HEK293 (cell line): ENCODE results near the gene NOVA2.

Source experiments
- CTCF ChIA-PET: fragments of 350-600 bp; formaldehyde crosslinking; extraction: SDS; loops from one replicate; lab custom pipeline; 2021; ENCODE audit warnings: antibody characterized with exemption; lab: Yijun Ruan, JAX
- POLR2A ChIA-PET: fragments of 300-600 bp; formaldehyde crosslinking; extraction: SDS; loops from one replicate; lab custom pipeline; 2020; ENCODE audit warnings: antibody characterized with exemption, inconsistent platforms; lab: Yijun Ruan, JAX
- H3K27ac ChIP-seq: fragments of 200-500 bp; sonication (Bioruptor generic); 2 replicates; pipeline ENCODE4 v1.5.1; 2014; ENCODE audit warnings: low read depth, low read length, control low read depth, inconsistent platforms; ENCODE audit errors: extremely low read depth
- H3K36me3 ChIP-seq, 2 experiments: fragments of 200-500 bp in 1 of 2; sonication (Bioruptor generic) in 1 of 2; 1 replicate in 1 of 2; 2 replicates in 1 of 2; pipeline ENCODE4 v1.5.1; 2014 to 2017; ENCODE audit warnings: inconsistent platforms in 2 of 2, low read length in 2 of 2; ENCODE audit not compliant: control insufficient read depth in 2 of 2, insufficient read depth in 1 of 2
- H3K4me1 ChIP-seq: fragments of 200-500 bp; sonication (Bioruptor generic); 2 replicates; pipeline ENCODE4 v1.5.1; 2014; ENCODE audit warnings: mild to moderate bottlenecking, low read length, inconsistent platforms; ENCODE audit not compliant: control insufficient read depth, insufficient read depth
- H3K4me3 ChIP-seq: 2 replicates; pipeline ENCODE4 v1.5.1; 2011; ENCODE audit warnings: low read depth, mild to moderate bottlenecking, control low read depth, low read length, moderate library complexity
- H3K9me3 ChIP-seq: fragments of 200-500 bp; sonication (Bioruptor generic); 2 replicates; pipeline ENCODE4 v1.5.1; 2014; ENCODE audit warnings: low read depth, low read length, inconsistent platforms; ENCODE audit not compliant: control insufficient read depth, insufficient read depth
- BCL11A ChIP-seq: fragments of 450-650 bp; formaldehyde crosslinking; IDR thresholded peaks from 2 replicates; pipeline ENCODE4 v1.5.1; 2016; ENCODE audit warnings: low read depth, missing biosample characterization, missing genetic modification characterization
- KLF1 ChIP-seq: fragments of 450-650 bp; formaldehyde crosslinking; IDR thresholded peaks from 2 replicates; pipeline ENCODE4 v1.5.1; 2016; ENCODE audit warnings: missing biosample characterization, missing genetic modification characterization
- KLF8 ChIP-seq: fragments of 450-650 bp; formaldehyde crosslinking; IDR thresholded peaks from 2 replicates; pipeline ENCODE4 v1.5.1; 2016; ENCODE audit warnings: missing biosample characterization, missing genetic modification characterization
- SP2 ChIP-seq: fragments of 450-650 bp; formaldehyde crosslinking; IDR thresholded peaks from 2 replicates; pipeline ENCODE4 v1.5.1; 2016; ENCODE audit warnings: missing biosample characterization, missing genetic modification characterization
- YY1 ChIP-seq: fragments of 450-650 bp; formaldehyde crosslinking; IDR thresholded peaks from 2 replicates; pipeline ENCODE4 v1.5.1; 2018; ENCODE audit warnings: missing biosample characterization, missing genetic modification characterization
- ZNF394 ChIP-seq: fragments of 450-650 bp; formaldehyde crosslinking; IDR thresholded peaks from 2 replicates; pipeline ENCODE4 v1.5.1; 2016; ENCODE audit warnings: missing biosample characterization, missing genetic modification characterization, mild to moderate bottlenecking, moderate library complexity, borderline replicate concordance
- ZNF623 ChIP-seq: fragments of 450-650 bp; formaldehyde crosslinking; IDR thresholded peaks from 2 replicates; pipeline ENCODE4 v1.5.1; 2016; ENCODE audit warnings: missing biosample characterization, missing genetic modification characterization
- ZNF76 ChIP-seq: fragments of 450-650 bp; formaldehyde crosslinking; IDR thresholded peaks from 2 replicates; pipeline ENCODE4; 2016; ENCODE audit warnings: low read depth, missing biosample characterization, missing genetic modification characterization, borderline replicate concordance
- ZXDB ChIP-seq: fragments of 450-650 bp; formaldehyde crosslinking; IDR thresholded peaks from 2 replicates; pipeline ENCODE4 v1.5.1; 2016; ENCODE audit warnings: missing biosample characterization, missing genetic modification characterization
- TF ChIP-seq, protein P1 (sequence below): fragments of 450-650 bp; formaldehyde crosslinking; conservative IDR thresholded peaks from 2 replicates; pipeline ENCODE4 v1.5.1; 2016; ENCODE audit warnings: low read depth, missing biosample characterization, missing genetic modification characterization
- TF ChIP-seq, protein P2 (sequence below): fragments of 450-650 bp; formaldehyde crosslinking; IDR thresholded peaks from 2 replicates; pipeline ENCODE4 v1.5.1; 2016; ENCODE audit warnings: missing biosample characterization, missing genetic modification characterization
- TF ChIP-seq, protein P3 (sequence below): fragments of 450-650 bp; formaldehyde crosslinking; IDR thresholded peaks from 2 replicates; pipeline ENCODE4 v1.5.1; 2017; ENCODE audit warnings: missing biosample characterization, missing genetic modification characterization
- TF ChIP-seq, protein P4 (sequence below): fragments of 450-650 bp; formaldehyde crosslinking; IDR thresholded peaks from 2 replicates; pipeline ENCODE4 v1.5.1; 2016; ENCODE audit warnings: missing biosample characterization, missing genetic modification characterization

Gene NOVA2

DNA sequence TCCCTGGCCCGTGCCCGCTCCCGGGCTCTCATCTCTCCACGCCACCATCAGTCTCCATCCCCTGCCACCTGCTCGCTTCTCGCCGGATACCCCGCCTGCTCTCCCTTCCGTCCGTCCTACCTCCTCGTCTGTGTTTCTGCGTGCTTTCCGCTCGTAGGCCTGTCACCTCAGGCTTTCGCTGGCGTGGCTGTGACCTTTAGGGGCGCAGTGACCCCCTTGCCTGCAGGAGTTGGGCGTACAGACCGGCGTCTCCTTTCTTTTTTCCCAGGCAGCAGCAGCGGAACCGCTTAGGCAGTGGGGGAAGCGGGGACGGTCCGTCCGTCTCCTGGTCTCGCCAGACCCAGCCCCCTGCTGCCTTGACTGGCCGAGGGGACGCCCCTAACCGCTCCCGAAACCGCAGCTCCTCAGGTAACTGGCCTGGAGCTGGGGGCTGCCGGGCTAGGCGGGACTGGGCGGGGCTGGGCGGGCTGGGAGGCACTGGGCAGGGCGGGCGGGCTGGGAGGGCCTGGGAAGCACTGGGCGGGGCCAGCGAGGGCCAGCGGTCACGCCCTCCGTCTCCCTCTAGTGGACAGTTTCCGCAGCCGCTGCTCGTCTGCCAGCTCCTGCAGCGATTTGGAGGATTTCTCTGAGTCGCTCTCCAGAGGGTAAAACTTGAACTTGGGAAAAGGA, 42.9 kb upstream of the NOVA2 start (continued):
- TF ChIP-seq, protein P1, sequence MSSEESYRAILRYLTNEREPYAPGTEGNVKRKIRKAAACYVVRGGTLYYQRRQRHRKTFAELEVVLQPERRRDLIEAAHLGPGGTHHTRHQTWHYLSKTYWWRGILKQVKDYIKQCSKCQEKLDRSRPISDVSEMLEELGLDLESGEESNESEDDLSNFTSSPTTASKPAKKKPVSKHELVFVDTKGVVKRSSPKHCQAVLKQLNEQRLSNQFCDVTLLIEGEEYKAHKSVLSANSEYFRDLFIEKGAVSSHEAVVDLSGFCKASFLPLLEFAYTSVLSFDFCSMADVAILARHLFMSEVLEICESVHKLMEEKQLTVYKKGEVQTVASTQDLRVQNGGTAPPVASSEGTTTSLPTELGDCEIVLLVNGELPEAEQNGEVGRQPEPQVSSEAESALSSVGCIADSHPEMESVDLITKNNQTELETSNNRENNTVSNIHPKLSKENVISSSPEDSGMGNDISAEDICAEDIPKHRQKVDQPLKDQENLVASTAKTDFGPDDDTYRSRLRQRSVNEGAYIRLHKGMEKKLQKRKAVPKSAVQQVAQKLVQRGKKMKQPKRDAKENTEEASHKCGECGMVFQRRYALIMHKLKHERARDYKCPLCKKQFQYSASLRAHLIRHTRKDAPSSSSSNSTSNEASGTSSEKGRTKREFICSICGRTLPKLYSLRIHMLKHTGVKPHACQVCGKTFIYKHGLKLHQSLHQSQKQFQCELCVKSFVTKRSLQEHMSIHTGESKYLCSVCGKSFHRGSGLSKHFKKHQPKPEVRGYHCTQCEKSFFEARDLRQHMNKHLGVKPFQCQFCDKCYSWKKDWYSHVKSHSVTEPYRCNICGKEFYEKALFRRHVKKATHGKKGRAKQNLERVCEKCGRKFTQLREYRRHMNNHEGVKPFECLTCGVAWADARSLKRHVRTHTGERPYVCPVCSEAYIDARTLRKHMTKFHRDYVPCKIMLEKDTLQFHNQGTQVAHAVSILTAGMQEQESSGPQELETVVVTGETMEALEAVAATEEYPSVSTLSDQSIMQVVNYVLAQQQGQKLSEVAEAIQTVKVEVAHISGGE (tag by site-specific recombination), result no peak
- no peak for TF ChIP-seq YY1 (tag by site-specific recombination)

DNA sequence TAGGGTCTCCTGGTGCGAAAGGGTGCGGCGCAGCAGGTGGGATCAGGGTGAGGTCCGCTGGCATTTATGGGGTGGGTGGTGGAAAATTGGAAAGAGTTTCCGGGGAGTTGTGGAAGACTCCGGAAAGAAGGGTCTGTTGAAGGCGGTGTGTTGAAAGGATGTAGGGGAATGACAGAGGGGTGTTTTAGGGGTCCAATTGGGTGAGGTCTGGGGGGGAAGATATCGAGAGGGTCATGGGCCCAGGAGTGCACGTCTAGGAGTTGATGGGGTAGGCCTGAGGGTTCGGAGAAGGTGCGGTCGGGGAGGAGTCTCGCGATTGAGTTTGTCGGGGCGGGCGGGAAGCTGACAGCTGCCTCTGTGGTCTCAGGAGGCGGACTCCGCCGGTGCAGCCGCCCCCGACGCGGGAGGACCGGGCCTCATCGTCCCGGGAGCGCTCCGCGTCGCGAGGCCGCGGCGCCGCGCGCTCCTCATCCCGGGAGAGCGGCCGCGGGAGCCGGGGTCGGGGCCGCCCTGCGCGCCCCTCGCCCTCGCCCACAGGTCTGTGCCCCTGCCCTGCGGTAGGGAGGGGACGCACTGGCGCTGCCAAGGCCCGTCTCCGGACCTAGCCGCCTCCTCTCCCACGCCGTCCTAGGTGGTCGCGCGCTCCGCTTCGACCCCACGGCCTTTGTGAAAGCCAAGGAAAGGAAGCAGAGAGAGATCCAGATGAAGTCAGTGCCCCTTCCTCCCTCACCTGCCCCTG, 42.2 kb upstream of the NOVA2 start:
- no peak overlapping the region for H3K27ac ChIP-seq
- H3K36me3 ChIP-seq, result no peaks in the 10 kb centered on the region; a peak in 1 of 3 replicates
- no peaks in the 10 kb centered on the region for H3K9me3 ChIP-seq
- ChIA-PET POLR2A (interaction anchor here (0.5 to 1.6 kb wide), 6 partner anchors 17 to 256 kb away, joined by 3 to 7 read pairs (median 6); partner anchors contain the start of genes CCDC61 and MYPOP), CTCF (interaction anchor here (0.9 to 21.8 kb wide), 4 partner anchors 12 to 64 kb away, joined by 4 to 625 read pairs (median 34); no protein-coding TSS in a partner anchor)
- H3K4me1 ChIP-seq, result no peaks in the 10 kb centered on the region; the same call in 1 of the 2 replicates
- peak; percentile 29; the same call in 1 of the 2 replicates for TF ChIP-seq KLF1 (tag by site-specific recombination)
- TF ChIP-seq ZNF76, result no peak
- TF ChIP-seq, all 188 proteins: peak for 1
- H3K4me3 ChIP-seq, result no peak overlapping the region

DNA sequence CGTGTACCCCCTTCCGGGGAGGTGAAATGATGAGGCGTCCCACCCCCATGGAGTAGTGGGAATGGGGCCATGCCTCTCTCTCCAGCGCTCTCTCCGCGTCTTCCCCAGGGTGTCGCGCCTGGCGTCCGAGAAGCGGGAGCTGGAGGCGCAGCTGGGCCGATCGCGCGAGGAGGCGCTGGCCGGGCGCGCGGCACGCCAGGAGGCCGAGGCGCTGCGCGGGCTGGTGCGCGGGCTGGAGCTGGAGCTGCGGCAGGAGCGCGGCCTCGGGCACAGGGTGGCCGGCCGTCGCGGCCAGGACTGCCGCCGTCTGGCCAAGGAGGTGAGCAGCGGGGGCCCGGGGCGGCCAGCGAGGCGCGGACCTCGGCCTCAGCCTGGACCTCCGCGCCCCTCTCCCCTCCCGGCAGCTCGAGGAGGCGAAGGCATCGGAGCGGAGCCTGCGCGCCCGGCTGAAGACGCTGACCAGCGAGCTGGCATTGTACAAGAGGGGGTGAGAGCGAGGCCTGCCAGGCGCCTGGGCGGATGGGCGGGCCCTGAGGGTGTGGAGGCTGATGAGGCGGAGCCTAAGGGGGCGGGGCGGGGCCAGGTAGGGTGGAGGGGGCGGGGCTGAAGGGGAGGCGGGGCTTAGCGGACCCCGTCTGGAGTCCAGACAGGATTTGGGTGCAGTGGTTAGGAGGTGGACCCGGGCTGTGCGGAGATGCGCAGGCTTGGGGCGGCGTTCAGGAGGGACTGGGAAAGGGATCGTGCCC, 41.4 kb upstream of the NOVA2 start:
- TF ChIP-seq BCL11A (tag by site-specific recombination) (no peak), KLF8 (tag by site-specific recombination) (peak; percentile 50; the same call in 1 of the 2 replicates), ZNF394 (no peak), SP2 (tag by site-specific recombination) (0 out of 2 replicates have a peak, but pooled peaks have one; percentile 11)
- TF ChIP-seq, protein P2, sequence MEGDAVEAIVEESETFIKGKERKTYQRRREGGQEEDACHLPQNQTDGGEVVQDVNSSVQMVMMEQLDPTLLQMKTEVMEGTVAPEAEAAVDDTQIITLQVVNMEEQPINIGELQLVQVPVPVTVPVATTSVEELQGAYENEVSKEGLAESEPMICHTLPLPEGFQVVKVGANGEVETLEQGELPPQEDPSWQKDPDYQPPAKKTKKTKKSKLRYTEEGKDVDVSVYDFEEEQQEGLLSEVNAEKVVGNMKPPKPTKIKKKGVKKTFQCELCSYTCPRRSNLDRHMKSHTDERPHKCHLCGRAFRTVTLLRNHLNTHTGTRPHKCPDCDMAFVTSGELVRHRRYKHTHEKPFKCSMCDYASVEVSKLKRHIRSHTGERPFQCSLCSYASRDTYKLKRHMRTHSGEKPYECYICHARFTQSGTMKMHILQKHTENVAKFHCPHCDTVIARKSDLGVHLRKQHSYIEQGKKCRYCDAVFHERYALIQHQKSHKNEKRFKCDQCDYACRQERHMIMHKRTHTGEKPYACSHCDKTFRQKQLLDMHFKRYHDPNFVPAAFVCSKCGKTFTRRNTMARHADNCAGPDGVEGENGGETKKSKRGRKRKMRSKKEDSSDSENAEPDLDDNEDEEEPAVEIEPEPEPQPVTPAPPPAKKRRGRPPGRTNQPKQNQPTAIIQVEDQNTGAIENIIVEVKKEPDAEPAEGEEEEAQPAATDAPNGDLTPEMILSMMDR (tag by site-specific recombination), result no peak
- ChIA-PET CTCF (no interaction called here), POLR2A (interaction anchor here (1.2 kb wide), 1 partner anchor 16 kb away, joined by 3 read pairs; no protein-coding TSS in a partner anchor)
- H3K4me1 ChIP-seq, result no peaks in the 10 kb centered on the region; the same call in 1 of the 2 replicates
- no peak overlapping the region for H3K27ac ChIP-seq
- peaks cover 0 to 4% of the 10 kb centered on the region in 2 experiments; a peak in 1 of 3 replicates for H3K36me3 ChIP-seq
- H3K4me3 ChIP-seq, result no peak overlapping the region
- H3K9me3 ChIP-seq, result no peaks in the 10 kb centered on the region

DNA sequence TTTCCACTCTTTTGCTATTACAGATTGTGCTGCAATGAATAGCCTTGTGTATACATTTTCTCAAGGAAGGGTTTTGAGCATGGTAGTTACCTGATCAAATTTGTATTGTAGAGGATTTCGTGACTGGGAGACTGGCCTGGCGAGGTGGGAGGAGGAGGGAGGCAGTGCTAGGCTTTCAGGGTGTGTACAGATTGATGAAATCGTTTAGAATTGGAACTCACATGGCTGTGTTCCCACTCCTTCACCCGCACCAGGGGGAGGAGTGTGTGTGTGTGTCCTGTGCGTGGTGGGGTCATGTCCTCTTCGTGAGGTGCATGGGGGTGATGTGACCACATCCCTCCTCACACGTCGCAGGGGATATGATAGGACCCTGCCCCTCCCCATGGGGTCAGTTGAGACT, 40.9 kb upstream of the NOVA2 start:
- Histone ChIP-seq H3K9me3 (no peaks in the 10 kb centered on the region), H3K4me1 (no peaks in the 10 kb centered on the region), H3K4me3 (no peak overlapping the region), H3K36me3 (peaks cover 0 to 4% of the 10 kb centered on the region in 2 experiments; a peak in 1 of 3 replicates), H3K27ac (no peak overlapping the region)
- TF ChIP-seq ZXDB (no peak), ZNF623 (tag by site-specific recombination) (no peak), SP2 (tag by site-specific recombination) (no peak)
- TF ChIP-seq, protein P3, sequence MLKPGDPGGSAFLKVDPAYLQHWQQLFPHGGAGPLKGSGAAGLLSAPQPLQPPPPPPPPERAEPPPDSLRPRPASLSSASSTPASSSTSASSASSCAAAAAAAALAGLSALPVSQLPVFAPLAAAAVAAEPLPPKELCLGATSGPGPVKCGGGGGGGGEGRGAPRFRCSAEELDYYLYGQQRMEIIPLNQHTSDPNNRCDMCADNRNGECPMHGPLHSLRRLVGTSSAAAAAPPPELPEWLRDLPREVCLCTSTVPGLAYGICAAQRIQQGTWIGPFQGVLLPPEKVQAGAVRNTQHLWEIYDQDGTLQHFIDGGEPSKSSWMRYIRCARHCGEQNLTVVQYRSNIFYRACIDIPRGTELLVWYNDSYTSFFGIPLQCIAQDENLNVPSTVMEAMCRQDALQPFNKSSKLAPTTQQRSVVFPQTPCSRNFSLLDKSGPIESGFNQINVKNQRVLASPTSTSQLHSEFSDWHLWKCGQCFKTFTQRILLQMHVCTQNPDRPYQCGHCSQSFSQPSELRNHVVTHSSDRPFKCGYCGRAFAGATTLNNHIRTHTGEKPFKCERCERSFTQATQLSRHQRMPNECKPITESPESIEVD (tag by site-specific recombination), result no peak
- TF ChIP-seq, protein P4, sequence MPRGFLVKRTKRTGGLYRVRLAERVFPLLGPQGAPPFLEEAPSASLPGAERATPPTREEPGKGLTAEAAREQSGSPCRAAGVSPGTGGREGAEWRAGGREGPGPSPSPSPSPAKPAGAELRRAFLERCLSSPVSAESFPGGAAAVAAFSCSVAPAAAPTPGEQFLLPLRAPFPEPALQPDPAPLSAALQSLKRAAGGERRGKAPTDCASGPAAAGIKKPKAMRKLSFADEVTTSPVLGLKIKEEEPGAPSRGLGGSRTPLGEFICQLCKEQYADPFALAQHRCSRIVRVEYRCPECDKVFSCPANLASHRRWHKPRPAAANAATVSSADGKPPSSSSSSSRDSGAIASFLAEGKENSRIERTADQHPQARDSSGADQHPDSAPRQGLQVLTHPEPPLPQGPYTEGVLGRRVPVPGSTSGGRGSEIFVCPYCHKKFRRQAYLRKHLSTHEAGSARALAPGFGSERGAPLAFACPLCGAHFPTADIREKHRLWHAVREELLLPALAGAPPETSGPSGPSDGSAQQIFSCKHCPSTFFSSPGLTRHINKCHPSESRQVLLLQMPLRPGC (tag by site-specific recombination), result no peak
- ChIA-PET CTCF (no interaction called here), POLR2A (interaction anchor here (1.2 kb wide), 1 partner anchor 15 kb away, joined by 3 read pairs; no protein-coding TSS in a partner anchor)
